Measurements from ENCODE around the gene MYD88. TPM values are rescaled to one million over a fixed set of nuclear protein-coding genes. Genes with fewer than 3 reads are reported as not detected.

MYD88 gene
- total and polyA plus RNA-seq, 4 donors: 15.4 to 60.3 (median 44.1) TPM

DNA sequence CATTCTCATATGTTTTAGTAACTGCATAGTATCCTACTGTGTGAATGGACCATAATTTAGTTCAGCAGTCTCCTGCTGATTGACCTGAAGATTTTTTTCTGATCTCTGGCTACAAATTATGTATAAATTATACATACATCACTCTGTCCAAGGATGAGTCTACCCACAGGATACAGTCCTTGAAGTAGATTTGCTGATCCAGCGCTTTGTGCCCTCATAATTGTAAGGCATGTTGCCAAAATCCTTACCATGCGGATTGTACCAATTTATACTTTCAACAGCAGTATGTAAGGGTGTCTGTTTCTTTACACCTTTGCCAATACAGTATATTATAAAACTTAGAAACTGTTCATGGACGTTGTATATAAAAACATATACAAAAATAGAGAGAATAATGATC lies 48.0 kb upstream of the MYD88 start:
- WGBS: 87% methylated on average over 3 of the region's 3 CpGs
- Histone ChIP-seq H3K27me3 (ENCODE audit: control insufficient read depth in 4 of 4, insufficient read depth in 4 of 4, low read length in 3 of 4) (no peaks in the 10 kb centered on the region), H3K4me1 (ENCODE audit: control insufficient read depth in 4 of 4, insufficient read depth in 4 of 4, low read length in 3 of 4) (peaks cover 2 to 13% (median 8%) of the 10 kb centered on the region in 4 donors), H3K9ac (ENCODE audit: low read depth in 1 of 2, low read length in 2 of 2) (no peak overlapping the region), H3K4me3 (ENCODE audit: low read depth in 1 of 3, low read length in 3 of 3) (no peak overlapping the region), H3K36me3 (ENCODE audit: control insufficient read depth in 4 of 4, insufficient read depth in 3 of 4, low read depth in 1 of 4, low read length in 3 of 4) (no peaks in the 10 kb centered on the region), H3K9me3 (ENCODE audit: control insufficient read depth in 4 of 4, low read length in 3 of 4) (no peaks in the 10 kb centered on the region), H3K27ac (ENCODE audit: low read depth in 1 of 2, low read length in 2 of 2) (no peak overlapping the region)
- DNase-seq (ENCODE audit: low spot score): no peak
- TF ChIP-seq EGR1 (IDR thresholded peaks at IDR 0.05; ENCODE audit: low read depth in 2 of 2): no peak
- no peak for TF ChIP-seq HNF4A (conservative IDR thresholded peaks at IDR 0.05)
- no peak for TF ChIP-seq TAF1 (conservative IDR thresholded peaks at IDR 0.05)
- TF ChIP-seq, protein P1, sequence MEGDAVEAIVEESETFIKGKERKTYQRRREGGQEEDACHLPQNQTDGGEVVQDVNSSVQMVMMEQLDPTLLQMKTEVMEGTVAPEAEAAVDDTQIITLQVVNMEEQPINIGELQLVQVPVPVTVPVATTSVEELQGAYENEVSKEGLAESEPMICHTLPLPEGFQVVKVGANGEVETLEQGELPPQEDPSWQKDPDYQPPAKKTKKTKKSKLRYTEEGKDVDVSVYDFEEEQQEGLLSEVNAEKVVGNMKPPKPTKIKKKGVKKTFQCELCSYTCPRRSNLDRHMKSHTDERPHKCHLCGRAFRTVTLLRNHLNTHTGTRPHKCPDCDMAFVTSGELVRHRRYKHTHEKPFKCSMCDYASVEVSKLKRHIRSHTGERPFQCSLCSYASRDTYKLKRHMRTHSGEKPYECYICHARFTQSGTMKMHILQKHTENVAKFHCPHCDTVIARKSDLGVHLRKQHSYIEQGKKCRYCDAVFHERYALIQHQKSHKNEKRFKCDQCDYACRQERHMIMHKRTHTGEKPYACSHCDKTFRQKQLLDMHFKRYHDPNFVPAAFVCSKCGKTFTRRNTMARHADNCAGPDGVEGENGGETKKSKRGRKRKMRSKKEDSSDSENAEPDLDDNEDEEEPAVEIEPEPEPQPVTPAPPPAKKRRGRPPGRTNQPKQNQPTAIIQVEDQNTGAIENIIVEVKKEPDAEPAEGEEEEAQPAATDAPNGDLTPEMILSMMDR (IDR thresholded peaks at IDR 0.05; ENCODE audit: low read depth, low read length, missing input control): no peak
- TF ChIP-seq, protein P2, sequence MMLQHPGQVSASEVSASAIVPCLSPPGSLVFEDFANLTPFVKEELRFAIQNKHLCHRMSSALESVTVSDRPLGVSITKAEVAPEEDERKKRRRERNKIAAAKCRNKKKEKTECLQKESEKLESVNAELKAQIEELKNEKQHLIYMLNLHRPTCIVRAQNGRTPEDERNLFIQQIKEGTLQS (IDR thresholded peaks at IDR 0.05): no peak
- TF ChIP-seq SP1 (IDR thresholded peaks at IDR 0.05): no peak
- TF ChIP-seq REST (IDR thresholded peaks at IDR 0.05): no peak
- no peak for TF ChIP-seq YY1 (IDR thresholded peaks at IDR 0.05)
- TF ChIP-seq RXRA (IDR thresholded peaks at IDR 0.05): no peak
- no peak for TF ChIP-seq RAD21 (IDR thresholded peaks at IDR 0.05)
- TF ChIP-seq JUND (IDR thresholded peaks at IDR 0.05): no peak
- no peak for TF ChIP-seq FOXA2 (IDR thresholded peaks at IDR 0.05)
- no peak for TF ChIP-seq HNF4G (IDR thresholded peaks at IDR 0.05)
- TF ChIP-seq, protein P3, sequence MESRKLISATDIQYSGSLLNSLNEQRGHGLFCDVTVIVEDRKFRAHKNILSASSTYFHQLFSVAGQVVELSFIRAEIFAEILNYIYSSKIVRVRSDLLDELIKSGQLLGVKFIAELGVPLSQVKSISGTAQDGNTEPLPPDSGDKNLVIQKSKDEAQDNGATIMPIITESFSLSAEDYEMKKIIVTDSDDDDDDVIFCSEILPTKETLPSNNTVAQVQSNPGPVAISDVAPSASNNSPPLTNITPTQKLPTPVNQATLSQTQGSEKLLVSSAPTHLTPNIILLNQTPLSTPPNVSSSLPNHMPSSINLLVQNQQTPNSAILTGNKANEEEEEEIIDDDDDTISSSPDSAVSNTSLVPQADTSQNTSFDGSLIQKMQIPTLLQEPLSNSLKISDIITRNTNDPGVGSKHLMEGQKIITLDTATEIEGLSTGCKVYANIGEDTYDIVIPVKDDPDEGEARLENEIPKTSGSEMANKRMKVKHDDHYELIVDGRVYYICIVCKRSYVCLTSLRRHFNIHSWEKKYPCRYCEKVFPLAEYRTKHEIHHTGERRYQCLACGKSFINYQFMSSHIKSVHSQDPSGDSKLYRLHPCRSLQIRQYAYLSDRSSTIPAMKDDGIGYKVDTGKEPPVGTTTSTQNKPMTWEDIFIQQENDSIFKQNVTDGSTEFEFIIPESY (IDR thresholded peaks at IDR 0.05): no peak
- TF ChIP-seq GABPA (IDR thresholded peaks at IDR 0.05 in 1 of 2, conservative IDR thresholded peaks at IDR 0.05 in 1 of 2): no peak

DNA sequence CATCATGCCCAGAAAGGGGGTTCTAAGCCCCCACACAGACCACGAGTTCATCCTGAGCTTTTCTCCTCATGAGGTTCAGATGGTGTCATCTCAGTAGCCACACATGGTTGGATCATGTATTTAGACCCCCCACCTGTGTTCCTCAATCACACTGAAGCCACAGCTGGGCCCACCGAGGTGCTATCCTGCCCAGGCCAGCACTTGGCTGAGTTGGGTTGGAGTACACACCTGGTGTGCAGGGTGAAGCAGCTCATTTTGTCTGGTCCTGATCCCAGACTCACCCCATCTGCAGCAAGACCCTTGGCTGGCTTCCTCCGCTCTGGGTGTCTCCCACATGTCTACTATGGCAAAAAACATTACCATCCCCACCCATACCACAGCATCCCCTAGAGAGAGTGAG lies 43.5 kb upstream of the MYD88 start:
- whole genome bisulfite sequencing: 88% methylated on average over 3 of the region's 3 CpGs
- Histone ChIP-seq H3K36me3 (ENCODE audit: control insufficient read depth in 4 of 4, insufficient read depth in 3 of 4, low read depth in 1 of 4, low read length in 3 of 4) (no peaks in the 10 kb centered on the region), H3K9ac (ENCODE audit: low read depth in 1 of 2, low read length in 2 of 2) (no peak overlapping the region), H3K4me1 (ENCODE audit: control insufficient read depth in 4 of 4, insufficient read depth in 4 of 4, low read length in 3 of 4) (no peaks in the 10 kb centered on the region), H3K9me3 (ENCODE audit: control insufficient read depth in 4 of 4, low read length in 3 of 4) (no peaks in the 10 kb centered on the region), H3K27ac (ENCODE audit: low read depth in 1 of 2, low read length in 2 of 2) (no peak overlapping the region), H3K27me3 (ENCODE audit: control insufficient read depth in 4 of 4, insufficient read depth in 4 of 4, low read length in 3 of 4) (no peaks in the 10 kb centered on the region), H3K4me3 (ENCODE audit: low read depth in 1 of 3, low read length in 3 of 3) (no peak overlapping the region)
- DNase-seq (ENCODE audit: low spot score): no peak
- TF ChIP-seq FOXA2 (IDR thresholded peaks at IDR 0.05) (no peak), HNF4A (conservative IDR thresholded peaks at IDR 0.05) (no peak), FOXA1 (IDR thresholded peaks at IDR 0.05) (no peak), RAD21 (IDR thresholded peaks at IDR 0.05) (no peak), RXRA (IDR thresholded peaks at IDR 0.05) (no peak), SP1 (IDR thresholded peaks at IDR 0.05) (no peak), REST (IDR thresholded peaks at IDR 0.05) (no peak)
- TF ChIP-seq, protein P1 (IDR thresholded peaks at IDR 0.05; ENCODE audit: low read depth, low read length, missing input control): no peak
- TF ChIP-seq, protein P3 (IDR thresholded peaks at IDR 0.05): no peak

All from liver (tissue), 9 donors.